GM10266 (cell line): ENCODE results near the gene FAM120B.

Experiments used
- DNase-seq: peaks from one replicate; pipeline ENCODE4 v3.0.0; 2012; ENCODE audit errors: extremely low spot score
- TF ChIP-seq, protein P1 (sequence below): IDR thresholded peaks from 2 replicates; pipeline ENCODE4 v1.5.1; 2012; ENCODE audit warnings: mild to moderate bottlenecking, low read depth; ENCODE audit not compliant: control insufficient read depth, insufficient read depth; ENCODE audit errors: missing control alignments

Gene FAM120B

DNA sequence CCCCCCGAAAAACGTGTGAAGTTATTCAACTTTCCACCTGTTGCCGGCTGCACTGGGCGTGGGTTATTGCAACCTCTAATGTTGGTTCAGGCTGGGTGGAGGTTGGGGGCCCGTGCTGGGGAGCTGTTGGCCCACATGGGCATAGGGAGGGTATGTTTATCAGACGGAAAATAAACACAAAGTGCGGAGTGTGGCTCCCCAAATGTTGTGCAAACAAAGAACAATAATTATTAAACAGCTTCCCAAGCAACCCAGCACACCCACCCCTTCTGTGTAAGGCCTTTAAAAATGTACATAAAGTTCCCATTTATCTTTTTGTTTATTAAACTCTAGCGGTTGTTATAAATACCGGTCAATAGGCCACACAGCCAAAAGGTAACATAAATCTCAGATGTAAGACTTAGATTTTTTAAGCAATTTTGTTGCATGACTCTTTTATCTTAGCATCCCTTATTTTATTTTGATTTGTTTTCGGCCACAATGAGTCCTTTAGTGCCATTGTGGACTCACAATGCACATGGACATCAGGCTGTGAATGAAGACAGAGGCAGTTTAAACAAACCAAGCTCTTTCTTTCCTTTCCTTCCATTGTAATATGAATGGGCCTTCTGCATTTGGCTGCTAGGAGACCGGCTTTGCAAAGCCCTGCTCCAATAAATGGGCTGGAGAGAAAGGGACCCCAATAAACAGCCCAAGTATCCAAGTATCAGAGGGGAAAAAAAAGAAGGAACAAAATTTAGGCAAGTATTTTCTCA lies 8.8 kb upstream of the FAM120B start:
- no peak for DNase-seq
- TF ChIP-seq, protein P1, sequence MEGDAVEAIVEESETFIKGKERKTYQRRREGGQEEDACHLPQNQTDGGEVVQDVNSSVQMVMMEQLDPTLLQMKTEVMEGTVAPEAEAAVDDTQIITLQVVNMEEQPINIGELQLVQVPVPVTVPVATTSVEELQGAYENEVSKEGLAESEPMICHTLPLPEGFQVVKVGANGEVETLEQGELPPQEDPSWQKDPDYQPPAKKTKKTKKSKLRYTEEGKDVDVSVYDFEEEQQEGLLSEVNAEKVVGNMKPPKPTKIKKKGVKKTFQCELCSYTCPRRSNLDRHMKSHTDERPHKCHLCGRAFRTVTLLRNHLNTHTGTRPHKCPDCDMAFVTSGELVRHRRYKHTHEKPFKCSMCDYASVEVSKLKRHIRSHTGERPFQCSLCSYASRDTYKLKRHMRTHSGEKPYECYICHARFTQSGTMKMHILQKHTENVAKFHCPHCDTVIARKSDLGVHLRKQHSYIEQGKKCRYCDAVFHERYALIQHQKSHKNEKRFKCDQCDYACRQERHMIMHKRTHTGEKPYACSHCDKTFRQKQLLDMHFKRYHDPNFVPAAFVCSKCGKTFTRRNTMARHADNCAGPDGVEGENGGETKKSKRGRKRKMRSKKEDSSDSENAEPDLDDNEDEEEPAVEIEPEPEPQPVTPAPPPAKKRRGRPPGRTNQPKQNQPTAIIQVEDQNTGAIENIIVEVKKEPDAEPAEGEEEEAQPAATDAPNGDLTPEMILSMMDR: no peak

DNA sequence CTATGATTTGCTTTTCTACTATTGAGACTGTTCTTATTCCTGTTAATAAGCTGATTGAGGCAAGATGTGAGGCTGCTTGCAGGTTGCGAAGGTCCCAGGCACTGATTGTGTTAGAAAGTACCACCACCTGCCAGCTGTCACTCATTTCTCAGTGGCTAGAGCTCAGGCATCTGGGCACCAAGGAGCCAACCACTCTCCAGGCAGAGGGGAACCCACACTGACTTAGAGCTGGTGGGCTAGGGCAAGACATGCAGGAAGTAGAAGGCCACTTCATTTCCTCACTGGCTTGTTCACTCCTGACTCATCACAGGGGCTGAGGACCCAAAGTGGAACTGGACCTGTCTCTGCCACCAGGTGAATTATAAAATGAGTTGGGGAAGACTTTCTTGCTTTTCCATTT lies 7.9 kb upstream of the FAM120B start:
- TF ChIP-seq, protein P1: no peak
- no peak for DNase-seq

DNA sequence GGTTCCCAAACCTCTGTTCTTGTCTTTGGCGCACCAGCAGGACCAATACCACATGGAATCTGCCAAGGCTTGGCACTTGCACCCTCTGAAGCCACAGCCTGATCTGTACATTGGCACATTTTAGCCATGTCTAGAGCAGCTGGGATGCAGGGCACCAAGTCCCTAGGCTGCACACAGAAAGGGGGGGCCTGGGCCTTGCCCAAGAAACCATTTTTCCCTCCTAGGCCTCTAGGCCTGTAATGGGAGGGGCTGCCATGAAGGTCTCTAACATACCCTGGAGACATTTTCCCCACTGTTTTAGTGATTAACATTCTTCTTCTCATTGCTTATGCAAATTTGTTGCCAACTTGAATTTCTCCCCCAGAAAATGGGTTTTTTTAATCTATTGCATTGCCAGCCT lies 5.4 kb upstream of the FAM120B start:
- TF ChIP-seq, protein P1: no peak
- no peak for DNase-seq

DNA sequence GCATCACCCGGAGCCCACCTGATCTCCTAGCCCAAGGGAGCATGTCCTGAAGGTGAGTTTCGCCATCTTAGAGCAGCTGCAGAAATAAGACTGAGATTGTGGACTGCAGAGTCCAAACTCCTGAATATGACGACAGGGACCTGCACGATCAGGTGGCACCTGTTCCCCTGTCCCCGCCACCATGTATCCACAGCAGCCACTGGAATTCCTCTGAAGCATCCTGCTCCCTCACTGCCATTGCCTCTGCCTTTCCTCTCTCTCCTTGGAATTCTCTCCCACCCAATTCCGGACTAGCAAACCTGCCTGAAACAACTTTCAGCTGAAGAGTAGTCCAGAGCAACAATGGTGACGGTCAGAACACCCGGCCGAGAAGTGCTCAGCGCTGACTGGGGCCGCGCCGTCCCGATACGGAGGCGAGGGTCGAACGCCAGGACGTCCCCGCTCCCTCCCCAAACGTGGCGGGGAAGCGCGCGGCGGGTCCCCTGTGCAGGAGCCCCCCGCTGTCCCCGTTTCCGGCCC lies 694 bp upstream of the FAM120B start:
- TF ChIP-seq, protein P1: no peak

DNA sequence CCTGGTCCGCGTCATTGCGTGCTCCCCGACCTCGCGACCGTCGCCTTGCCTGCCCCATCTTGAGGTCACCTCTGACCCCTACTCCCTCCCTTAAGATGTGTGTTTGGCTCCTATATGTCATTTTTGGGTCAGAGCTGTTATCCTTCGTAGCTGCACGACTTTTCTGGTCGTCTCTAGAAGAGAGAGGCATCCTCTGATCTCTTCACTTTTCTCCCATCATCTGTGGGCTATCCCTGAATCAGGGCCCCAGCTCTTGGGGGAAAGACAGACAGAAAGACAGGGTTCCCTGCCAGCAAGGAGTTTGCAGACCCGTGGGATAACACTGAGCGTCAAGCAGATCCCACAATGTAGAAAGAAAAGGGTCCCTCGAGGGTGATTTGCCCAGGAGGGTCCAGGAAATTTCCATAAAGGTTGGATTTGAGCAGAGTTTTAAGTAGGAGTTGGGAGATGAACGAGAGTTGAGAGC lies 555 bp downstream of the FAM120B start:
- TF ChIP-seq, protein P1: no peak
- no peak for DNase-seq

More for the DNA sequence above, 694 bp upstream of the FAM120B start:
- DNase-seq: no peak

DNA sequence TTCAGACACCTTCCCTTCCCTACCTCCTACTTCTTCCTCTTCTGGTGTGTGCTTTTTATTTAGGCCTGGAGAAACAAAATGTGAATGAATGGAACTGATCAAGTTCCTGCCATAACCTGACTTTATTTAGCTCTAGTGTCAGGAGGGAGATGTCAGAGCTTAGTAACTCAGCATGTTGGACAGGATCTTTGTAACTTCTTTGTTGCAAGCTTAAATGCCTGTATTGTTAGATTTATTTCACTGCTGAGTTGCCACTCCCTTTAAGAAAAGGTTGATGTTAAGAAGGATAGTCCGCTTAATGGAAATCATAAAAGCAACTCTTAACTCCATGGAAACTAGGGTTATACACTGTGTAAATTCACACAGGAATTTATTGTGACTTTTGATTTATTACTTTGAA lies 2.2 kb downstream of the FAM120B start:
- TF ChIP-seq, protein P1: no peak
- no peak for DNase-seq

DNA sequence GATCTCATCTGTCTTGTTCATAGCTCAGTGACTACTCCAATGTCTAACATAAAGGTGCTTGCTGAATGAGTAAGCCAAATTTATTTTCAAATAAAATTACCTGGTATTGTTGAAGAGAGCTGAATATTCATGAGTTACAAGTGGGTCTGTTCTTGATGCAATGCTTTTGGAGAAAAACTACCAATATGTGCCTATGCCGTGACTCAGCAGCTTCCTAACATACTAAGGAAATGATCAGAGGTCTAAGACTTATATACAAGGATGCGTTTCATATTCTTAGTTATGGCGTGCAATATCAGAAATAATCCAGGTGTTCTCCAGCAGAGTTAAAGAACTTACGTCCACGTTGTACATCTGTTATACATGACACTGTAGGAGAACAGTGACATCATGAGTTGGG lies 5.1 kb downstream of the FAM120B start:
- DNase-seq: no peak
- TF ChIP-seq, protein P1: no peak
